HG02943 (cell line): ENCODE results near the gene TBC1D1.

ENCODE experiments used
- ATAC-seq: cut with Tn5 transposase; IDR thresholded peaks from one replicate; pipeline ENCODE4 v1.9.1; 2021; ENCODE audit warnings: mild to moderate bottlenecking, low read depth, moderate library complexity; ENCODE audit not compliant: unreplicated experiment

TBC1D1 gene

GRCh38 chr4:38113132-38113531, 222.2 kb downstream of the TBC1D1 start:
- no peak for ATAC-seq

GRCh38 chr4:38113551-38113950, 222.7 kb downstream of the TBC1D1 start:
- no peak for ATAC-seq

GRCh38 chr4:38114386-38115150, 223.7 kb downstream of the TBC1D1 start:
- ATAC-seq: no peak

GRCh38 chr4:38115601-38116000, 224.7 kb downstream of the TBC1D1 start:
- no peak for ATAC-seq

- no peak for ATAC-seq
Observed at GRCh38 chr4:38117591-38117990, 226.7 kb downstream of the TBC1D1 start.

- ATAC-seq: no peak
Observed at GRCh38 chr4:38119668-38120385, 228.9 kb downstream of the TBC1D1 start.

- no peak for ATAC-seq
Observed at GRCh38 chr4:38120772-38121171, 229.9 kb downstream of the TBC1D1 start.

- ATAC-seq: no peak
Observed at GRCh38 chr4:38122060-38122459, 231.2 kb downstream of the TBC1D1 start.

- no peak for ATAC-seq
Observed at GRCh38 chr4:38123555-38123954, 232.7 kb downstream of the TBC1D1 start.

GRCh38 chr4:38124961-38125360, 234.1 kb downstream of the TBC1D1 start:
- no peak for ATAC-seq

GRCh38 chr4:38125816-38126215, 234.9 kb downstream of the TBC1D1 start:
- no peak for ATAC-seq

GRCh38 chr4:38128478-38129459, 237.9 kb downstream of the TBC1D1 start:
- ATAC-seq: no peak

GRCh38 chr4:38129460-38130227, 238.8 kb downstream of the TBC1D1 start:
- no peak for ATAC-seq

GRCh38 chr4:38130884-38131283, 240.0 kb downstream of the TBC1D1 start:
- no peak for ATAC-seq

- ATAC-seq: no peak
Observed at GRCh38 chr4:38131371-38132091, 240.6 kb downstream of the TBC1D1 start.

GRCh38 chr4:38132107-38132673, 241.3 kb downstream of the TBC1D1 start:
- peak; percentile 86 for ATAC-seq

GRCh38 chr4:38132843-38133662, 242.2 kb downstream of the TBC1D1 start:
- ATAC-seq: no peak
